ENCODE data around the gene CEP70.

- TF ChIP-seq POLR2A (IDR thresholded peaks at IDR 0.05) (no peak), POLR2AphosphoS5 (IDR thresholded peaks at IDR 0.05) (no peak)
Measured at GRCh38 chr3:138624518-138624917, 30.5 kb upstream of the CEP70 start.
